Forelimb muscle (tissue), 1 donor: ENCODE data around the gene CLEC4D. TPM values are rescaled to one million over a fixed set of nuclear protein-coding genes. Genes with fewer than 3 reads are reported as not detected.
"Not testable (repeated sequence)": the region's sequence is repeated elsewhere in the genome, so short reads cannot be mapped to it uniquely, and the experiment has no call there.

ENCODE experiments used
- DNase-seq: peaks from one replicate; pipeline ENCODE4 v3.0.0-alpha.2; 2013; ENCODE audit warnings: low read depth
- polyA plus RNA-seq: library from polyadenylated mRNA; unstranded; fragments of 120-200 nt; gene quantifications from one replicate; pipeline ENCODE4 v1.2.1, GENCODE V29; 2013; ENCODE audit not compliant: insufficient read length

The CLEC4D gene
- polyA plus RNA-seq, 1 donor: 0.23 TPM

- DNase-seq: no peak
Observed at GRCh38 chr12:8532045-8532444, 18.7 kb downstream of the CLEC4D start.

GRCh38 chr12:8537820-8538219, 24.5 kb downstream of the CLEC4D start:
- not testable (repeated sequence) for DNase-seq

GRCh38 chr12:8540831-8541230, 27.5 kb downstream of the CLEC4D start, which contains the start of gene CLEC4E:
TSS of gene CLEC4E (minus strand) at chr12:8540905. CDS start at chr12:8540797, 108 bp downstream.
- DNase-seq: not testable (repeated sequence)

- DNase-seq: no peak
Observed at GRCh38 chr12:8541562-8541961, 28.3 kb downstream of the CLEC4D start.

GRCh38 chr12:8544295-8544694, 31.0 kb downstream of the CLEC4D start:
- DNase-seq: peak; percentile 35

- DNase-seq: no peak
Observed at GRCh38 chr12:8546591-8546990, 33.3 kb downstream of the CLEC4D start.

- no peak for DNase-seq
Observed at GRCh38 chr12:8547645-8548044, 34.3 kb downstream of the CLEC4D start.

- no peak for DNase-seq
Observed at GRCh38 chr12:8548192-8548591, 34.9 kb downstream of the CLEC4D start.

- DNase-seq: no peak
Observed at GRCh38 chr12:8549381-8549780, 36.1 kb downstream of the CLEC4D start.

- DNase-seq: no peak
Observed at GRCh38 chr12:8553088-8553627, 39.9 kb downstream of the CLEC4D start.

GRCh38 chr12:8554451-8555195, 41.3 kb downstream of the CLEC4D start:
- DNase-seq: no peak

- no peak for DNase-seq
Observed at GRCh38 chr12:8556531-8557097, 43.3 kb downstream of the CLEC4D start.

- DNase-seq: no peak
Observed at GRCh38 chr12:8559676-8560075, 46.4 kb downstream of the CLEC4D start.

- no peak for DNase-seq
Observed at GRCh38 chr12:8561011-8561410, 47.7 kb downstream of the CLEC4D start.

GRCh38 chr12:8562310-8562709, 49.0 kb downstream of the CLEC4D start:
- DNase-seq: no peak

- DNase-seq: no peak
Observed at GRCh38 chr12:8563356-8563755, 50.1 kb downstream of the CLEC4D start.

- DNase-seq: no peak
Observed at GRCh38 chr12:8564656-8565055, 51.4 kb downstream of the CLEC4D start.

GRCh38 chr12:8566052-8566451, 52.7 kb downstream of the CLEC4D start:
- DNase-seq: not testable (repeated sequence)

GRCh38 chr12:8566525-8566924, 53.2 kb downstream of the CLEC4D start:
- no peak for DNase-seq
